ENCODE measurements around the gene KIFAP3. TPM values are rescaled to one million over a fixed set of nuclear protein-coding genes. Genes with fewer than 3 reads are reported as not detected.
"Not testable (repeated sequence)": the region's sequence is repeated elsewhere in the genome, so short reads cannot be mapped to it uniquely, and the experiment has no call there.

Gene KIFAP3
- total RNA-seq, 4 donors from 2014 or later = 32.7 to 41.0 (median 33.7) TPM

- intact Hi-C loops (cut with DNase I) = no loop called here
- TF ChIP-seq CTCF (IDR thresholded peaks at IDR 0.05) (no peak), POLR2A (IDR thresholded peaks at IDR 0.05) (no peak)
- WGBS, 2 donors = 70 to 73% methylated on average over 3 of the region's 3 CpGs
Measured at GRCh38 chr1:169925505-169926482, 148.7 kb downstream of the KIFAP3 start.

GRCh38 chr1:169924829-169925228, 149.7 kb downstream of the KIFAP3 start:
- no peak for DNase-seq
- no peaks in the 10 kb centered on the region for H3K27me3 ChIP-seq
- H3K4me1 ChIP-seq = no peaks in the 10 kb centered on the region
- H3K9me3 ChIP-seq = no peaks in the 10 kb centered on the region
- H3K36me3 ChIP-seq = no peaks in the 10 kb centered on the region
- intact Hi-C loops (cut with DNase I) = no loop called here
- 76 to 77% methylated on average over 2 of the region's 2 CpGs for WGBS, 2 donors
- H3K27ac ChIP-seq = no peak overlapping the region
- no peak overlapping the region for H3K4me3 ChIP-seq (replicated peaks in 1 of 3)
- TF ChIP-seq POLR2A (IDR thresholded peaks at IDR 0.05) = no peak
- TF ChIP-seq CTCF (IDR thresholded peaks at IDR 0.05) = no peak

More at GRCh38 chr1:169925505-169926482, 148.7 kb downstream of the KIFAP3 start:
- no peaks in the 10 kb centered on the region for H3K27me3 ChIP-seq
- no peak for DNase-seq
- H3K4me3 ChIP-seq (replicated peaks in 1 of 3) = no peak overlapping the region
- H3K9me3 ChIP-seq = no peaks in the 10 kb centered on the region
- H3K36me3 ChIP-seq = no peaks in the 10 kb centered on the region
- H3K4me1 ChIP-seq = no peaks in the 10 kb centered on the region
- no peak overlapping the region for H3K27ac ChIP-seq

GRCh38 chr1:169924063-169924462, 150.4 kb downstream of the KIFAP3 start:
- Histone ChIP-seq H3K36me3 (no peaks in the 10 kb centered on the region), H3K27me3 (no peaks in the 10 kb centered on the region), H3K4me1 (no peaks in the 10 kb centered on the region), H3K9me3 (no peaks in the 10 kb centered on the region), H3K4me3 (replicated peaks in 1 of 3) (no peak overlapping the region), H3K27ac (no peak overlapping the region)
- TF ChIP-seq POLR2A (IDR thresholded peaks at IDR 0.05) (no peak), CTCF (IDR thresholded peaks at IDR 0.05) (no peak)
- no peak for DNase-seq
- intact Hi-C loops (cut with DNase I) = no loop called here
- WGBS, 2 donors = 94 to 97% methylated on average over 2 of the region's 2 CpGs

GRCh38 chr1:169921080-169921479, 153.4 kb downstream of the KIFAP3 start:
- intact Hi-C loops (cut with DNase I) = no loop called here
- no peaks in the 10 kb centered on the region for H3K36me3 ChIP-seq
- H3K27ac ChIP-seq = no peak overlapping the region
- H3K9me3 ChIP-seq = no peaks in the 10 kb centered on the region
- 95 to 96% methylated on average over 4 of the region's 4 CpGs for WGBS, 2 donors
- no peaks in the 10 kb centered on the region for H3K4me1 ChIP-seq
- no peaks in the 10 kb centered on the region for H3K27me3 ChIP-seq
- TF ChIP-seq POLR2A (IDR thresholded peaks at IDR 0.05) = no peak
- no peak for TF ChIP-seq CTCF (IDR thresholded peaks at IDR 0.05)
- H3K4me3 ChIP-seq (replicated peaks in 1 of 3) = no peak overlapping the region
- DNase-seq = no peak

- H3K27me3 ChIP-seq = no peaks in the 10 kb centered on the region
- H3K9me3 ChIP-seq = no peaks in the 10 kb centered on the region
- TF ChIP-seq CTCF (IDR thresholded peaks at IDR 0.05) (no peak), POLR2A (IDR thresholded peaks at IDR 0.05) (no peak)
- intact Hi-C loops (cut with DNase I) = no loop called here
- no peaks in the 10 kb centered on the region for H3K36me3 ChIP-seq
- 96 to 97% methylated on average over 1 of the region's 1 CpG for WGBS, 2 donors
- H3K4me3 ChIP-seq (replicated peaks in 1 of 3) = no peak overlapping the region
- no peak for DNase-seq
- H3K27ac ChIP-seq = no peak overlapping the region
- H3K4me1 ChIP-seq = no peaks in the 10 kb centered on the region
Measured at GRCh38 chr1:169918927-169919326, 155.6 kb downstream of the KIFAP3 start.

- H3K4me3 ChIP-seq (replicated peaks in 1 of 3); H3K36me3 ChIP-seq; intact Hi-C loops (cut with DNase I); H3K9me3 ChIP-seq; DNase-seq; H3K4me1 ChIP-seq; H3K27ac ChIP-seq; H3K27me3 ChIP-seq: not testable (repeated sequence)
- WGBS, 2 donors = 91 to 96% methylated on average over 9 of the region's 9 CpGs
Measured at GRCh38 chr1:169918220-169918619, 156.3 kb downstream of the KIFAP3 start.

Measured in thyroid gland (tissue), 4 donors.